Lung (tissue), 12 donors: ENCODE results near the gene TFCP2. TPM values are rescaled to one million over a fixed set of nuclear protein-coding genes. Genes with fewer than 3 reads are reported as not detected.

Source experiments
- ATAC-seq: fragments of 200-7000 bp; cut with Tn5 transposase; one replicate; pipeline ENCODE4 v1.9.1; 2020; ENCODE audit warnings: moderate number of reproducible peaks; ENCODE audit not compliant: insufficient read depth, low FRiP score
- DNase-seq, 3 donors: peaks; one replicate each; pipeline ENCODE4 v3.0.0-alpha.2; 2013 to 2017
- H3K27ac ChIP-seq, 2 donors: one replicate each; pipeline ENCODE4 v1.5.1; 2013; ENCODE audit warnings: mild to moderate bottlenecking in 2 of 2, moderate library complexity in 2 of 2, control low read depth in 1 of 2, inconsistent platforms in 1 of 2, low read depth in 1 of 2, low read length in 1 of 2
- H3K27me3 ChIP-seq, 3 donors: one replicate each; pipeline ENCODE4 v1.5.1; 2013; ENCODE audit warnings: low read length in 2 of 3; ENCODE audit not compliant: control insufficient read depth in 3 of 3, insufficient read depth in 3 of 3
- H3K36me3 ChIP-seq, 4 donors: one replicate each; pipeline ENCODE4 v1.5.1; 2013; ENCODE audit warnings: low read length in 4 of 4, mild to moderate bottlenecking in 1 of 4, moderate library complexity in 1 of 4; ENCODE audit not compliant: control insufficient read depth in 4 of 4, insufficient read depth in 4 of 4
- H3K4me1 ChIP-seq, 5 donors: one replicate each; pipeline ENCODE4 v1.5.1; 2013; ENCODE audit warnings: low read length in 5 of 5, mild to moderate bottlenecking in 2 of 5, moderate library complexity in 1 of 5; ENCODE audit not compliant: control insufficient read depth in 5 of 5, insufficient read depth in 5 of 5
- H3K4me3 ChIP-seq: one replicate; pipeline ENCODE4 v1.5.1; 2013; ENCODE audit warnings: mild to moderate bottlenecking, control low read depth, moderate library complexity
- H3K9ac ChIP-seq, 2 donors: one replicate each; pipeline ENCODE4 v1.5.1; 2013; ENCODE audit warnings: low read length in 2 of 2, control low read depth in 1 of 2; ENCODE audit not compliant: insufficient read depth in 1 of 2
- H3K9me3 ChIP-seq, 4 donors: one replicate each; pipeline ENCODE4 v1.5.1; 2013; ENCODE audit warnings: low read length in 3 of 4, mild to moderate bottlenecking in 1 of 4, moderate library complexity in 1 of 4; ENCODE audit not compliant: control insufficient read depth in 4 of 4, insufficient read depth in 3 of 4
- WGBS, 2 donors: extraction: QIAGEN DNeasy Blood & Tissue Kit; methylation state at CpG; one replicate each; pipeline ENCODE4 v1.1.7; 2013; 5-methylcytosine and 5-hydroxymethylcytosine counted together
- polyA plus RNA-seq, 2 donors: library from polyadenylated mRNA; stranded (reverse); fragments of 200-250 nt; gene quantifications; one replicate each; pipeline ENCODE4 v1.2.1, GENCODE V29; 2013
- total RNA-seq, 2 donors: library from RNA; depleted of rRNA in 1 of 2; stranded (reverse); fragments of >200 nt in 1 of 2; gene quantifications; one replicate each; pipeline ENCODE4 v1.2.1, GENCODE V29; 2014 to 2021
- TF ChIP-seq, protein P1 (sequence below): IDR thresholded peaks from 2 replicates; pipeline ENCODE4 v1.5.1; 2012; ENCODE audit warnings: mild to moderate bottlenecking; ENCODE audit errors: control extremely low read depth, extremely low read depth
- donor health status: control.
- donor health status: control.
- donor health status: Bipolar disorder and iron deficiency.
- donor health status: healthy.
- donor health status: DM: yes; HTN: yes; CAD: no.

Gene TFCP2
- total and polyA plus RNA-seq, 4 donors, result 9.6 to 27.5 (median 19.0) TPM

DNA sequence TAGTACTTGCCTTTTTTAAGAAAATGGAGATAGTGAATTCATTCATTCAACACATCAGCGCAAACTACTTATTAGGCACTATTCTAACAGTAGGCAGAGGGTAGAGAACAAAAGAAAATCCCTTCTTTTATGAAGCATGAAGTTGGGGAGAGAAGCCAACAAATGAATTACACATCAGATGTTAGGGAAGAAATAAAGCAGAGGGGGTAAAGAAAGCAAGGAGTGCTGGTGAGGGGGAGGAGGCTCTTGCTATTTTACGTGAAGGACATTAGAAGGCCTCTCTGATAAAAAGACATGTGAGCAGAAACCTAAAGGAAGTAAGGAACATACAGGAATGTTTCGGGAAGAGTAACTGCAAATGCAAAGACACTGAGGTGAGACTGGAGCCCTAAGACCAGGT lies 22.2 kb downstream of the TFCP2 start:
- TF ChIP-seq, protein P1, sequence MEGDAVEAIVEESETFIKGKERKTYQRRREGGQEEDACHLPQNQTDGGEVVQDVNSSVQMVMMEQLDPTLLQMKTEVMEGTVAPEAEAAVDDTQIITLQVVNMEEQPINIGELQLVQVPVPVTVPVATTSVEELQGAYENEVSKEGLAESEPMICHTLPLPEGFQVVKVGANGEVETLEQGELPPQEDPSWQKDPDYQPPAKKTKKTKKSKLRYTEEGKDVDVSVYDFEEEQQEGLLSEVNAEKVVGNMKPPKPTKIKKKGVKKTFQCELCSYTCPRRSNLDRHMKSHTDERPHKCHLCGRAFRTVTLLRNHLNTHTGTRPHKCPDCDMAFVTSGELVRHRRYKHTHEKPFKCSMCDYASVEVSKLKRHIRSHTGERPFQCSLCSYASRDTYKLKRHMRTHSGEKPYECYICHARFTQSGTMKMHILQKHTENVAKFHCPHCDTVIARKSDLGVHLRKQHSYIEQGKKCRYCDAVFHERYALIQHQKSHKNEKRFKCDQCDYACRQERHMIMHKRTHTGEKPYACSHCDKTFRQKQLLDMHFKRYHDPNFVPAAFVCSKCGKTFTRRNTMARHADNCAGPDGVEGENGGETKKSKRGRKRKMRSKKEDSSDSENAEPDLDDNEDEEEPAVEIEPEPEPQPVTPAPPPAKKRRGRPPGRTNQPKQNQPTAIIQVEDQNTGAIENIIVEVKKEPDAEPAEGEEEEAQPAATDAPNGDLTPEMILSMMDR, result no peak
- H3K4me3 ChIP-seq, result no peak overlapping the region
- H3K36me3 ChIP-seq, result no peaks in the 10 kb centered on the region
- no peak overlapping the region for H3K27ac ChIP-seq
- DNase-seq, result no peak
- no peak overlapping the region for H3K9ac ChIP-seq
- H3K9me3 ChIP-seq, result no peaks in the 10 kb centered on the region
- WGBS, 2 donors, result 66 to 68% methylated on average over 3 of the region's 3 CpGs
- peaks cover 0 to 2% (median 0%) of the 10 kb centered on the region in 5 donors for H3K4me1 ChIP-seq
- ATAC-seq, result no peak
- no peaks in the 10 kb centered on the region for H3K27me3 ChIP-seq

DNA sequence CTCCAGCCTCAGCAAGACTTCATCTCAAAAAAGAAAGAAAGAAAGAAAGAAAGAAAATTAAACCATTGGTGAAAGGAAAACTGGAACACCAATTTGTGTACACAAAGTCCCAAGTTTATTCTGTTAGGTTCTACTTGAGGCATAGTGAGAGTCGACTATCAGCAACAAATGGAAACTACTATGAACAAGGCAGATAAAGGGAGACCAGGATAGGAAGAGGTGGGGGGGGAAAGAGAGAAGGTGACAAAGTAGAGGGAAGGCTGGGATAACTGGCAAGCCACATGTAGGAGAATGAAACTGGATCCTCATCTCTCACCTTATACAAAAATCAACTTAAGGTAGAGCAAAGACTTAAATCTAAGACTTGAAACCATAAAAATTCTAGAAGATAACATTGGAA lies 25.6 kb downstream of the TFCP2 start:
- TF ChIP-seq, protein P1, result no peak
- no peak for DNase-seq
- ATAC-seq, result no peak

DNA sequence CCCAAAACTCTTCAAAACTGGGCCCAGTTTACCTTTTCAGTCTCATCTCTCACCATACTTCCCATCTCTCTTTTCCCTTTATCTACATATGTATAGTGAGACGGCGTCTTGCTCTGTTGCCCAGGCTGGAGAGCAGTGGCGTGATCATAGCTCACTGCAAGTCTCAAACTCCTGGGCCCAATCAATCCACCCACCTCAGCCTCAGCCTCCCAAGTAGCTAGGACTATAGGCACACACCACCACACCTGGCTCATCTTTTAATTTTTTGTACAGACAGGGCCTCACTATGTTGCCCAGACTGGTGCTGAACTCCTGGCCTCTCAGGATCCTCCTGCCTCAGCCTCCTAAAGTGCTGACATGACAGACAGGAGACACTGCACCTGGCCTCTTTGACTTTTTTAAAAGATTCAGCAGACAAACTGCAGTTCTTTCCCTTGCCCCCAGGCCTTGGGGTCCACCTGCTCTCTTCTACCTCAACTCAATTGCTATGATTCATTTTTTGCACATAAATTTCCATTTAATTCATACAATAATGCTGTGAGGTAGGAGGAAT lies 33.6 kb downstream of the TFCP2 start:
- 97 to 99% methylated on average over 3 of the region's 3 CpGs for WGBS, 2 donors
- Histone ChIP-seq H3K27ac (no peak overlapping the region), H3K4me3 (no peak overlapping the region), H3K9me3 (no peaks in the 10 kb centered on the region), H3K4me1 (no peaks in the 10 kb centered on the region), H3K27me3 (no peaks in the 10 kb centered on the region), H3K9ac (no peak overlapping the region), H3K36me3 (peaks cover 0 to 3% (median 0%) of the 10 kb centered on the region in 4 donors)
- TF ChIP-seq, protein P1, result no peak
- ATAC-seq, result no peak
- DNase-seq, result no peak

More for the DNA sequence above, 25.6 kb downstream of the TFCP2 start:
- H3K36me3 ChIP-seq, result no peaks in the 10 kb centered on the region
- no peak overlapping the region for H3K9ac ChIP-seq
- no peaks in the 10 kb centered on the region for H3K27me3 ChIP-seq
- H3K27ac ChIP-seq, result no peak overlapping the region
- H3K9me3 ChIP-seq, result no peaks in the 10 kb centered on the region
- H3K4me3 ChIP-seq, result no peak overlapping the region
- WGBS, 2 donors, result 78 to 88% methylated on average over 1 of the region's 1 CpG
- H3K4me1 ChIP-seq, result no peaks in the 10 kb centered on the region

DNA sequence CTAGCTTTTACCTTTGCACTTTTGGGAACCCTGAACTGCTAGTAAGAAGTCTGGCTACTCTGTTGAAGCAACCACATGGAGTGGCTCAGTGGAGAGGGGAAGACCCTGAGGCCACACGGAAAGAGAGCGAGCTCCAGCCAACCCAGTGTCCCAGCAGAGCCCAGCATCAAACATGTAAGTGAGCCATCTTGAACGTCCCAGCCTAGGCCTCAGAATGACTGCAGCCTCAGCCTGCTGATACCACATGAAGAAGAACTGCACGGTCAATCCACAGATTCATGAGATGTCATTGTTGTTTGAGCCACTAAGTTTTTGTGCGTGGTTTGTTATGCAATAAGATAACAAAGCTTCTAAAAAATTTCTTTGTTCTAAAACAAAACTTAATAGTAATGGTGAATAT lies 40.2 kb downstream of the TFCP2 start:
- DNase-seq, result no peak
- Histone ChIP-seq H3K4me1 (no peaks in the 10 kb centered on the region), H3K4me3 (no peak overlapping the region), H3K27me3 (no peaks in the 10 kb centered on the region), H3K9me3 (no peaks in the 10 kb centered on the region), H3K9ac (no peak overlapping the region), H3K27ac (no peak overlapping the region), H3K36me3 (peaks cover 0 to 3% (median 1%) of the 10 kb centered on the region in 4 donors)
- no peak for ATAC-seq
- 74 to 88% methylated on average over 5 of the region's 5 CpGs for WGBS, 2 donors
- TF ChIP-seq, protein P1, result no peak
